ENCODE measurements around the gene LOXL1.
A peak's percentile ranks its signal among the peaks of the same experiment; 100 is the strongest.
"Not testable (repeated sequence)": the region's sequence is repeated elsewhere in the genome, so short reads cannot be mapped to it uniquely, and the experiment has no call there.

LOXL1 gene

DNA sequence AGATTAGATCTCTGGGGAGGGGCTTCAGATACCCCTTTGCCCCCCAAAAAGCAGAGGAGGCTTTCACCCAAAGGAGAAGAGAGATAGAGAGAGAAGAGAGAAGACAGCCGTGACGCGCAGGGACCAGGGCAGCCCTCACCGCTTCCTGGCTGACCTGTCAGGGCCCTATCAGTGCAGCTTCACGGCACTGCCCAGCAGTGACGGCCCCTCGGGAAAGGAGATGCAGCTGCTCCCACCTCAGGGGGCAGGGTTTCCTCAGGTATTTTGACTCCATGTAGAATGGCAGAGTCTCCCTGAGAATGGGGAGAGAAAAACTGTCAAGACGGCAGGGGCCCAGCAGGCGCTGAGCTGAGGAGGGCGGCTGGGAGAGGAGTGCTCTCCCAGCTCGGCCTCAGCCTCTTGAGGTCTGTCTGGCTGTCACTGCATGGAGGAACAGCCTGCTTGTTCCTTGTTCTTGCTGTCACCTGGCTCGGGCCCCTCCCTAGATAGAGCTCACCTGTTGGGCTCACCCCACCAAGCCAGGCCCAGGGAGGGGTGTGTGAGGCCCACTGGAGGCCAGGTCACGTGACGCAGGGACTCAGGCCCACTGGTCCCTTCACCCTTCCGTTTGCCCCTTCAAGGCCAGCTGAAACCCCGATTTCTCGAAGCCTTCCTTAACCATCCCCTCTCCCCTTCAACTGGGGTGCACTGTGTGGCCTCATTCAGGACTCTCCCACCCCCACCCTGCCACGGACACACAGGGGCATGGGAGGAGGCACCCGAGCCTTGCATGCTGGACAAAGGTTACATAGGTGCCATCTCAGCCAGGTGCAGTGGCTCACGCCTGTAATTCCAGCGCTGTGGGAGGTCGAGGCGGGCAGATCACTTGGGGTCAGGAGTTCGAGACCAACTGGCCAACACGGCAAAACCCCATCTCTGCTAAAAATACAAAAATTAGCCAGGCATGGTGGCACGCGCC is 28.2 kb downstream of the LOXL1 start:
- no peak for DNase-seq

DNA sequence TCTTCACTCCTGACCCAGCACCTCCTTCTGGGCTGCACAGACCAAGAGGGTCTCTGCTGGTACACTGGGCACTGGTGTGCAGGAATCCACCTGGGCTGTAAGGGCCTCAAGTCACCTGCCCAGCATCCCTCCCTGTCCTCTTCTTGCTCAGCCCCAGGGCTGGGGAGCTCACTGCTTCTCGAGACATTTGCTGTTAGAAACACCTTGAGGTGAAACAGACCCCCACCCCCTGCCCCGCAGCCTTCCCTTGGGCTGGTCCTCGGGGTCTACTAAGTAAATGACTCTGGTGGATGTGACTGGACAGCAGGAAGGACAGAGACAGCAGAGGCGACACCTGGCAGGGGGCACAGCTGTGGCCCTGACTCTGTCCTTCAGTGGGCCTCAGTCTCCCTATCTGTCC is 29.1 kb downstream of the LOXL1 start:
- no peak for DNase-seq

DNA sequence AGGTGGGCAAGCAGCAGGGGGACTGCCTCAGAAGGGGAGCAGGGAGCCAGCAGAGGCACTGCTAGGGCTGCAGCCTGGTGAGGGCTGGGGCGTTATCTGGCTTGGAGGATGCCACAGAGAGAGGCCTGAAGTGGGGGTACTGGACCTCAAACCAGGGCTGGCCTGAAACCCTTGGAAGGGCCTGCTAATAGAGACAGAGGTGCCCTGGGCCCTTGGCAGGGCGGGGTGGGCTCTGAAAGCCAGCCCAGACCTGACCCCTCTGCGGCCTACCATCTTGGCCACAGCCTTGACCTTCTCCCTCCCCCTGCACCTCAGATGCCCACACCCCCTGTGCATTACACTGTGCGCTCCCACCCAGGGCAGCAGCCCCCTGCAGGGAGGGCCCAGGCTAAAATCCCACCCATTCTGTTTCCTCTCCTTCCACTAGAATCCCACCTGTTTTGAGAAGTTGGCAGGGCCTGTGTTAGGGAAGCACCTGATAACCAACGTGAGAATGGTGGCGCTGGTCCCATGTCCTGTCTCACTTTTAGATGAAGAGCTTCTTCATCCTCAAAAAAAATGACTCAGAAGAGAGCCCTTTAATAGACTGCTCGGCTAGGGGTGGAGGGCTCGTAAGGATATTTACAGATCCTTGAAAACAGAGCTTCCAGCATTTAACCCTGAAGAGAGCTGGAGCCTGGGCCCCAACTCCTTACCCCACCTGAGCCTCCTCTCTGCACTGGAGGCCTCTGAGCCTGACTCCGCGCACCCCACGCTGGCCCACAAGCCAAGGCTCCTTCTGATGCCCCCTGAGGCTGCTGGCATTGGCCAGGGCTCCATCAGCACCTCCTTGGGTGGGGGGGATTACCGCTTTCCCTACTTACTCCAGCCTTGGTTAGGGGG is 29.8 kb downstream of the LOXL1 start:
- no peak for DNase-seq

DNA sequence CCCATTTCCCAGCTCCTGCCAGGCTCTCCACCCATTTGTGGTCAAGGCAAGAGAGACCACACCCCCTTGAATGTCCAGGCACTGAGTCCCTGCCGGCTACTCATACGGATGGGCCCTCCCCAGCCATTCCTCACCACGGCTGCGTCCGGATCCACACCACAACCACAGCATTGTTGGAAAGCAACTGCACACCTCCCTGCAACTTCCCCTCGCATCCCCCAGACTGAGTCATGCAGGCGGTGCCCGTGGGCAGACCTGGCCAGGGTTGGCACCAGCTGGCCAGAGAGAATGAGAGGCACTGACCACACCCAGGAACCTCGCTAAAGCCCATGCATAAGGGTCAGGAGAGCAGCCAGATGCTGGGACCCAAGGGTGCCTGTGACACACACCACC is 30.5 kb downstream of the LOXL1 start:
- peak; percentile 26 to 54 (median 41) for DNase-seq

DNA sequence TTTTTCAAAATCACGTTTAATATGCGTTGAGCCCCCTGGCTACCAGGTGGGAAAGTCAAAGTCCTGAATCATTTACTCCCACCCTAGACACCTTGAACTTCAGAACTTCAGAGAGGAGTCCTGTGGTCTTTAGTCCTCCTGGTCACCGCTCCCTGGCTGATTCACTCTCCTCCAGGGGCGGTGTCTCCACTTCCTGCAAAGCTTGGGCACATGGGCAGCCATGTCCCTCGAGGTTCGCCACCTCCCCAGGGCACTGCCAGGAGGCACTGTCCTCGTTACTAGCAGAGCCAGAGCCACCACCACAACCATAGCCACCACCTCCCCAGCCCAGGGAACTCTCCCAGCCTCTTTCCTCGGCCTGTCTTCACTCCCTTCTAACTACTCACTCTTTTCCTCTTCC is 31.0 kb downstream of the LOXL1 start:
- DNase-seq, result peak in 1 of 4 experiments; percentile 16

DNA sequence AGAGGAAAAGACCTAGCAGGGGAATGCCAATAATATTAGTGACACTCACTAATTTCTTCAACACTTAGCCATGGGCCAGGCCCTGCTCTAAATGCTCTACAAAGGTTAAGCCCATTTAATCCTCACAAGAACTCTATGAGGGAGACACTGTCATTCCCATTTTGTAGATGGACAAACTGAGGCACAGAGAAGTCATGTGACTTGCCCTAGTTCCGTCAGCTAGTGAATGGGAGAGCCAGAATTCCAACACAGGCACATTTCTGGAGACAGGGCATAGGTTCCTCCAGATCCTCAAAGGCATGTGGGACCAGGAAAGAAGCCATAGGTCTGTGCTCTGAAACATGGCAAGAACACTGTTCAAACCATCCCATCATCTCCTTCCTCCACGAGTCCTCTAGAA is 31.5 kb downstream of the LOXL1 start:
- DNase-seq, result no peak

DNA sequence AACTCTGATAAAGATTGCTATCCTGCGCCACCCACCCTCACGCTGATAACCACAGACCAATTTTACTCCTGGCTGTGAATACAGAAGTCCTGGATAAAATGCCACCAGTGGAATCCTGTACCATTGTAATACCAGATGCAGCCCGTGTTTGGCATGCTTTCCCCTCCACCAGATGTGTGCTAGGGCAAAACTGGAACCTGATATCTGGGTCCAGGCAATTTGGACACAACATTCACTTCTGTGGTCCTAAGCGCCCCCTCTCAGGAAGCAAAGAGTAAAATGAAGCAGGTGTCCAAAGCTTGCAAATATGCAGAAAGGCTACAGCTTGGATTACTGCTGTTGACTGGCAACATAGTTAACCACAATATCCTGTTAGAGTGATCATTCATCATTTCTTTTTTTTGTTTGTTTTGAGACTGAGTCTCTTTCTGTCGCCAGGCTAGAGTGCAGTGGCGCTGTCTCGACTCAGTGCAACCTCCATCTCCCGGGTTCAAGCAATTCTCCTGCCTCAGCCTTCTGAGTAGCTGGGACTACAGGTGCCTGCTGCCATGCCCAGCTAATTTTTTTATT is 32.8 kb downstream of the LOXL1 start:
- no peak for DNase-seq

DNA sequence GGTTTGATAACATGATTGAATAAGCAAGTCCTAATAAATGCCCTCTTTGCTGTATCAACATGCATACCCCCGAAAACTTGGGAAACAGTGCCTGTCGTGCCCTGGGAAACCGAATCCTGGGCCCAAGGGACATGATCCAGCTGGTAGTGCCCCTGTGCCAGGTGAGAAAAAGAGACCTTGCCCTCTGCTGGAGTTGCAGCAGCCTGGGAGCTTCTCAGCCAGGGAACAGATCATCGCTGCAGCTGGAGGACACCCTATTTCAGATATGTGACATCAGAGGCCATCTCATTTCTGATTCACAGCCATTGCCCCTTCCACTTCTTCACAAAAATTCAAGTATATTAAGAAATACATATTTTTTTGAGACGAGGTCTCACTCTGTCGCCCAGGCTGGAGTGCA is 33.5 kb downstream of the LOXL1 start:
- DNase-seq, result no peak

DNA sequence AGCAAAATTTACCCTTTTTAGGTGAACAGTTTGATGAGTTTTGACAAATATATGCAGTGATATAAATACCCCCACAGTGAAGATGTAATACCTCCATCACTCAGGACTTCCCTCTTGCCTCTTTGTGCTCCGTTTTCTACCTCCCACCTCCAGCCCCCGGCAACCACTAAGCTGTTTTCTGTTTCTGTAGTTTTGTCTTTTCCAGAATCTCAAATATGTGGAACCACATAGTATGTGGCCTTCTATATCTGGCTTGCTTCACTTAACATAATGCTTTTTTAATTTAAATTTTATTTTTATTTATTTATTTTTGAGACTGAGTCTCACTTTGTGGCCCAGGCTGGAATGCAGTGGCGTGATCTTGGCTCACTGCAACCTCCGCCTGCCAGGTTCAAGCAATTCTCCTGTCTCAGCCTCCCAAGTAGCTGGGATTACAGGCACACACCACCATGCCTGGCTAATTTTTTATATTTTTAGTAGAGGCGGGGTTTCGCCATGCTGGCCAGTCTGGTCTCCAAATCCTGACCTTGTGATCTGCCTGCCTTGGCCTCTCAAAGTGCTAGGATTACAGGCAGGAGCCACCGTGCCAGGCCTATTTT is 34.3 kb downstream of the LOXL1 start:
- not testable (repeated sequence) for DNase-seq

DNA sequence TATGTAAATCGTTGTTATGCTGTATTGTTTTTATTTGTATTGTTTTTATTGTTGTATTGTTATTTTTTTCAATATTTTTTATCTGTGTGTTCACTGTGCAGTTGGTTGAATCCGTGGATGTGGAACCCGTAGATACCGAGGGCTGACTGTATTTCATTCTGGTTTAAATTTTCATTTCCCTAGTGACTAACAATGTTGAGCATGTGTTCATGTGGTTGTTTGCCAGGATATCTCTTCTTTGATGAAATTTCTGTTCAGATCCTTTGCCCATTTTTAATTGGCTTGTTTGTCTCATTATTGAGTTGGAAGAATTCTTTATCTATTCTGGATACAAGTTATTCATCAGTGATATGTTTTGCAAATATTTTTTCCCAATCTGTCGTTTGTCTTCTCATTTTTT is 36.2 kb downstream of the LOXL1 start:
- no peak for DNase-seq

DNA sequence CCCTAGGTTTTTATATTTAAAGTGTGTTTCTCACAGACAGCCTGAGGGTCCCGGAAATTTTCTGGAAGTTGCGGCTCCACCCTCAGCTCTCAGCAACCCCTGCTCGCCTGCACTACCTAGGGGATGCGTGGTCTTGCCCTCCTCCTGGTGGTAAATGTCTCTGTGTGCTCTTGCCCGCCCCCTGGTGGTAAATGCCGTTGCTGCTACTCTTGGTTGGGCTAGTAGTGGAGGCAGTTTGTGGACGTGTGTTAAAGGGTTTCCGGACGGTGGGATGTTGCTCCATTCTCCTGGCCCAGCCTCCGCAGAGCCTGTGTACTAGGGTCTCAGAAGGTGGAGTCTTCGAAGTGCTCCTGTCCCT is 38.5 kb downstream of the LOXL1 start:
- peak; percentile 79 to 92 (median 88) for DNase-seq

DNA sequence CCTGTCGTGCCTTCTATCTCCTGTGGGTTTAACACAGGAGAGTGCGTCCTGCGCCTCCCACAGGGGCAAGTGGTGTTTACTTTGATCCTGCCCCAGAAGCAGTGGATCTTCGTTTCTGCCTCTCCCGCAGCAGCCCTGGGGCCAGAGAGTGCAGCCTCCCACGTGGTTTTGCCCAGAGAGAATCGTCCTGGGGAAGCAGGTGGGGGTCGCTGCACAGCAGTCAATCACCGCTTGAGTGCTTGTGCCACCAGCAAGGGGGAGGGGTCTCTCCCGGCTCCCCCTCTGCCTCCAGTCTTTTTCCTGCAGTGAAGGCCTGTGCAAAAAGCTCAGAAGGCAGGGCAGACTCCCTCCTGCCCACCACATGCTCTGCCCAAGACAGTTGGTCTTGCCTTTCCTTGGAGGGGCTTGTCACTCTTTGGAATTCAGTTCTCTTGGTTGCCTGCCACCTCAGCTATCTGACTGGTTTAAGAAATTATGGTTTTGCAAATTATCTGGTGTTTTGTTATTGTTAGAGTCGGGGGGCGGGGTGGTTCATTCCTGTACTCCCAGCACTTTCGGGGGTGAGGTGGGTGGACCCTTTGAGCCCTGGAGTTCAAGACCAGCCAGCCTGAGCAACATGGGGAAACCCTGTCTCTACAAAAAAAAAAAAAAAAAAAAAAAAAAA is 39.0 kb downstream of the LOXL1 start:
- no peak for DNase-seq

DNA sequence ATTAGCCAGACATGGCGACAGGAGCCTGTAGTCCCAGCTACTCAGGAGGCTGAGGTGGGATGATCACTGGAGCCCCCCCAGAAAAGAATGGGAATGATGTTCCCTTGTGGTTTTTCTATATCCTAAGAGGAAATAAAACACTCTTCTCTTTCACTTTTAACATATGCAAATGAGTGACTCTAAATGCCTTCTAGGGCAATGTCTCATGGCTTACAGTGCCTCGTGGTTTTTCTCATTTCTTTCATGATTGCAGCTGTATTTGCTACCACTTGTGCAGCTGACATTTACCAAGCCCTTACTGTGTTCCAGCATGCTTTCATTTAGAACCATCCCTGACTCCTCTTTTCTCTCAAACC is 39.5 kb downstream of the LOXL1 start:
- peak in 3 of 4 experiments; percentile 33 to 55 (median 50) for DNase-seq

DNA sequence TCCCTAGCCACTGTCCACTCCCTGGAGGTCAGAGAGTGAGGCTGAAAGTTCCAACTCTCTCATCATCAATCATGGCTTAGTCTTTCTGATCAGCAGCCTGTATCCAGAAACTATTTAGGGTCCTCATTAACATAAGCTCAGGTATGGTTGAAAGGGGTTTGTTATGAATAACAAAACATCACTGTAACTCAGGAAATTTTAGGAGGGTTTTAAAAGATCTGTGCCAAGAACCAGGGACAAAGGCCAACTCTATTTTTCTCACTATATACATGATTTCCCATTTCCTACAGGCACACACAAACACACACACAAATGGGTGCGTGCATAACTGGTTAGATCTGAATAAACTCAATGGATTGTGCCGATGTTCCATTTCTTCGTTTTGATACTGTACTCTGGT is 42.2 kb downstream of the LOXL1 start:
- no peak for DNase-seq

DNA sequence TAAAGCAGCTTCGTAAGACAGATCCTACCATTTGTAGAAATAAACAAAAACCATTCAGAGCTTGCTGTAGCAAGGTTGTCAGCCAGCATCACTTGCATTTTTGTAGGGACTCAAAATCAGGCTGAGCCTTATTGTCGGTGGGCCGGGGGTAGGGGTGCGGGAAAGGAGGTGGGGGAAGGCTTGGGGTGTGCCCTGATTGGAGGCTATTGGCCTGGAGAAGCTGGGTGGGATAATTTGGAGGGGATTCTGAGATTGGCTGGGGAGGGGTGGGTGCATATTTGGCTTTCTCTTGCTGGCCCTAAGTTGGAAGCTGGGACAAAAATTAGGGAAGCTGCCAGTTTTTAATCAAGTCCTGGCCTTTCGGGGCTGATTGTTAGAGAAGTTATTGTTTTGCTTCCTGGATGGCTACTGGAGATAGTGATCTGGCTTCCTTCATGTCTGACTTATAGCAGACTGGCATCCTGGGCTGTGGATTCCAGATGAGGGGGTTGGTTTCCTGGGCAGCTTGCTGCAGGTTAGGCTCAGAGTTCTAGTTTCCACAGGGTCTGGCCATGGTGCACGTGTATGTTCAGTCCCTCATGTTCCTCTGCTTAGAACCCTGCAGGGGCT is 43.0 kb downstream of the LOXL1 start:
- no peak for DNase-seq

DNA sequence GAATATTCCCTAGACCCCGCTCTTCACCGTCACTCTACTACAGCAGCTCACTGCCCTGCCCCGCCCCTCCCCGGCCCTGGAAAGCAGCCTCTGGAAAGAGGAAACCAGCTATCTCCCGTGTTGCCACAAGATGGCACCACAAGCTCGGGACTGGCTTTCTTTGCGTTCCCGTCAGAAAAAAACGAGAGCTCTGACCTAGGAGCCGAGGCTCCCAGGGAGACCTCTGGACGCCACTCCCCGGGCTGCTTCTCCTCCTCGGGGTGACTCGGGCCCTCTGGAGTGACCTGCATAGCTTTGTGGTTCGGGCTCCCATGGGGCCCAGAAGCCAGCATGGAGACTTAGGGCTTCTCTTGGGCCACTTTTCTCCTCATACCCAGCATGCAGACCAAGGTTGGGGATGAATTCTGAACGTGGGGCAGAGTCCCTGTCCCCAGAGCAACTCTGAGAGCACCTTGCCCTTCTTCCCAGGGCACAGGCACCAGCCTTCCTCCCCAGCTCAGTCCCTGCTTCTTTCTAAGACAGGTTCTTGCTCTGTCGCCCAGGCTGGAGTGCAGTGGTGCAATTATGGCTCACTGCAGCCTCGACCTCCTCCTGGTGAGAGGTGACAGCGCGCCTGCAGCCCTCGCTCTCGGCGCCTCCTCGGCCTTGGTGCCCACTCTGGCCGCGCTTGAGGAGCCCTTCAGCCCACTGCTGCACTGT is 46.9 kb downstream of the LOXL1 start:
- DNase-seq, result peak; percentile 86 to 93 (median 88)

DNA sequence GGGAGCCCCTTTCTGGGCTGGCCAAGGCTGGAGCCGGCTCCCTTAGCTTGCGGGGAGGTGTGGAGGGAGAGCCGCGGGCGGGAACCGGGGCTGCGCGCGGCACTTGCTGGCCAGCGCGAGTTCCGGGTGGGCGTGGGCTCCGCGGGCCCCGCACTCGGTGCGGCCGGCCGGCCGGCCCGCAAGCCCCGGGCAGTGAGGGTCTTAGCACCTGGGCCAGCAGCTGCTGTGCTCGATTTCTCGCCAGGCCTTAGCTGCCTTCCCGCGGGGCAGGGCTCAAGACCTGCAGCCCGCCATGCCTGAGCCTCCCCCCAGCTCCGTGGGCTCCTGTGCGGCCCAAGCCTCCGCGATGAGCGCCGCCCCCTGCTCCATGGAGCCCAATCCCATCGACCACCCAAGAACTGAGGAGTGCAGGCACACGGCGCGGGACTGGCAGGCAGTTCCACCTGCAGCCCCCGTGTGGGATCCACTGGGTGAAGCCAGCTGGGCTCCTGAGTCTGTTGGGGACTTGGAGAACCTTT is 47.5 kb downstream of the LOXL1 start:
- DNase-seq, result not testable (repeated sequence)

DNA sequence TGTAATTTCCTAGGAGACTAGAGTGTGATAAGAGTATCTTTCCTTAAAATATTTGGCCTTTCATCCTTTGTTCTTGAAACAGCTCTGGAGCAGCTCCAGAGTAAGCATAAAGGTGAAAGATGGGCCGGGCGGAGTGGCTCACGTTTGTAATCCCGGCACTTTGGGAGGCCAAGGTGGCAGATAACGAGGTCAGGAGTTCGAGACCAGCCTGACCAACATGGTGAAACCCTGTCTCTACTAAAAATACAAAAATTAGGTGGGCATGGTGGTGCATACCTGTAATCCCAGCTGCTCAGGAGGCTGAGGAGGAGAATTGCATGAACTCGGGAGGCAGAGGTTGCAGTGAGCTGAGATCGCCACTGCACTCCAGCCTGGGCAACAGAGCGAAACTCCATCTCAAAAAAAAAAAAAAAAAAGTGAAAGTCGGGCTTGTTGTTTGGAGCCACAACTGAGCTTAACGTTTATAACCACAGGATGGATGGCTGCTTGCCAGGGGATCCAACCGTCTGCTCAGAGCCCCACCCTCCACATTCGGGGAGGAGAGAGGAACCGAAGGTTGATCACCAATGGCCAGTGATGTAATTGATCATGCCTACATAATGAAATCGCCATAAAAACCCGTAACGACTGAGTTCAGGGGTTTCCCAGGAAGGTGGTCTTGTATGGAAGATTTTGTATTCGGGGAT is 49.3 kb downstream of the LOXL1 start:
- DNase-seq, result peak in 2 of 4 experiments; percentile 40 to 44

DNA sequence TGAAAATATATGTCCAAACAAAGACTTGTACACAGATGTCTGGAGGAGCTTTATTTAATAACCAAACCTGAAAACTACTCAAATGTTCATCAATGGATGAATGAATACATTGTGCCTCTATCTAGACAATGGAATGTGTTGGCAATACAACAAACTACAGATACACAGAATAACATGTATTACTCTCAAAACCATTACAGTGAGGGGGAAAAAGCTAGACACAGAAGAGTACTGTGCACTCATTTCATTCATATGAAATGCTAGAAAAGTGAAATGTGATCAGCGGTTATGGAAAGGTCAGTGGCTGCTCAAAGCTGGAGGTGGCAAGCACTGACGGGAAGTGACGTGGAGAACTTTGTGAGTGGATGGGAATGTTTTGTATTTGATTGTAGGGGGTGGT is 52.6 kb downstream of the LOXL1 start:
- no peak for DNase-seq

DNA sequence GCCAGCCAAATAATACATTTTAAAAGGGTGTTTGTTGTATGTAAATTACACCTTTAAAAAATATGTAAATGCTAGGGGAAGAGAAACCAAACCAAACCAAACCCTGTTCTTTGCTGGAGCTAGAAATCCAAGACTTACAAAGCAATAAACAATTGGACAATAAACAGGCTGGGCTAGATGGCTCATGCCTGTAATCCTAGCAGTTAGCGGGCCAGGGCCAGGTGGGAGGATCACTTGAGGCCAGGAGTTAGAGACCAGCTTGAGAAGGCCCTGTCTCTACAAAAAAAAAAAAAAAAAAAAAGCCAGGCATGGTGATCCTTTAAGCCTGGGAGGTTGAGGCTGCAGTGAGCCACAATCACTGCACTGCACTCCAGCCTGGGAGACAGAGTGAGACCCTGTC is 53.4 kb downstream of the LOXL1 start:
- DNase-seq, result no peak
